Thoracic aorta (tissue), 2 donors: ENCODE results near the gene CCDC74A. TPM values are rescaled to one million over a fixed set of nuclear protein-coding genes. Genes with fewer than 3 reads are reported as not detected.
"Not testable (repeated sequence)": the region's sequence is repeated elsewhere in the genome, so short reads cannot be mapped to it uniquely, and the experiment has no call there.

Experiments
- ATAC-seq: fragments of 150-250 bp; one replicate; pipeline ENCODE4 v1.8.0; 2017; ENCODE audit warnings: low read depth; ENCODE audit not compliant: insufficient number of reproducible peaks, low FRiP score
- DNase-seq: peaks from one replicate; pipeline ENCODE4 v3.0.0-alpha.2; 2020; ENCODE audit warnings: low spot score
- H3K27ac ChIP-seq, 2 donors: fragments of 200-600 bp; sonication (generic); 1 replicate in 1 of 2; 2 replicates in 1 of 2; pipeline ENCODE4 v1.5.1; 2016; ENCODE audit warnings: mild to moderate bottlenecking in 2 of 2, moderate library complexity in 2 of 2
- H3K27me3 ChIP-seq: fragments of 200-600 bp; sonication (generic); replicated peaks from 2 replicates; pipeline ENCODE4 v1.6.0; 2016; ENCODE audit warnings: mild to moderate bottlenecking; ENCODE audit not compliant: insufficient read depth
- H3K36me3 ChIP-seq: fragments of 200-600 bp; sonication (generic); one replicate; pipeline ENCODE4 v1.5.1; 2016
- H3K4me1 ChIP-seq, 2 donors: fragments of 200-600 bp; sonication (generic); 1 replicate in 1 of 2; 2 replicates in 1 of 2; pipeline versions ENCODE4 v1.5.1 to v1.6.0; 2016; ENCODE audit warnings: low read depth in 2 of 2, mild to moderate bottlenecking in 1 of 2; ENCODE audit not compliant: control insufficient read depth in 1 of 2
- H3K4me3 ChIP-seq: fragments of 200-600 bp; sonication (generic); 2 replicates; pipeline ENCODE4 v1.5.1; 2016; ENCODE audit warnings: mild to moderate bottlenecking
- H3K9me3 ChIP-seq: fragments of 200-600 bp; sonication (generic); 2 replicates; pipeline ENCODE4 v1.5.1; 2016
- total RNA-seq, 2 donors: library from RNA; depleted of rRNA; stranded (reverse); fragments of >200 nt; gene quantifications; one replicate each; pipeline versions ENCODE4 v1.1.0 to v1.2.3, GENCODE V29; 2016
- TF ChIP-seq, protein P1 (sequence below): fragments of 200-600 bp; sonication (generic); IDR thresholded peaks from one replicate; pipeline ENCODE4 v1.5.1; 2019; ENCODE audit warnings: antibody characterized with exemption

CCDC74A gene
- total RNA-seq, 2 donors from 2014 or later, result 2.6 to 13.9 TPM

DNA sequence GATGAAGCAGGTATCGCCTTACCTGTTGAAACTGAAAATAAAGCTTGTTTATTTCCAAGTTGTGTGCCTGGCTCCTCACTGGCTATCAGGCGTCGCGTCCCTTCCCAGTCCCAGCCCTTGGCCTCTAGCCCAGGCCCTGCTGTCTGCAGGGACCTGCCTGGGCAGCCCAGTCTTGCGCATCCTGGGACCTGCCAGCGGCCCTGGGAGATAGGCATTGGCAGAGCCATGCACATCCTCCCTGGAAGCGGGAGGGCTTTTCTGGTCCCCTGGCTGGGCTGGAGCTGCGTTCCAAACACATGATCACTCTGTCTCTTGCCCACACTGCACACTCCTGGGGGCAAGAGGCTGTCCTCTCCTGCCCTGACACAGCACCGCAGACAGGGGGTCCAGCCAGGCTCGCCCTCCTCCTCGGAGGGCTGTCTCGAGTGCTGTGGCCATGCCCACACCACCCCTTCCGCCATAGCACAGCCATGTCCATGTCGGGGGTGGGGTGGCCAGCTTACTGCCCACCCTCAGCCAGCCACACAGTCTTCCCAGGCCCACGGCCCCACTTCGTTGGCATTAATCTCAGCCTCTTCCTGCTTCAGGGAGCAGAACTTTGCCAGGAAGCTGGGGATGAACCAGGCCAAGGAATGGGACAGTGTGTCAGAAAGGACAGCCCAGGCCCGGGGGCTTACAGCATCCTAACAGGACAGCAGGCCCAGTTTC, 6.1 kb downstream of the CCDC74A start:
- H3K27me3 ChIP-seq, ATAC-seq, H3K27ac ChIP-seq, H3K4me3 ChIP-seq, H3K4me1 ChIP-seq, DNase-seq, H3K9me3 ChIP-seq, H3K36me3 ChIP-seq: not testable (repeated sequence)

DNA sequence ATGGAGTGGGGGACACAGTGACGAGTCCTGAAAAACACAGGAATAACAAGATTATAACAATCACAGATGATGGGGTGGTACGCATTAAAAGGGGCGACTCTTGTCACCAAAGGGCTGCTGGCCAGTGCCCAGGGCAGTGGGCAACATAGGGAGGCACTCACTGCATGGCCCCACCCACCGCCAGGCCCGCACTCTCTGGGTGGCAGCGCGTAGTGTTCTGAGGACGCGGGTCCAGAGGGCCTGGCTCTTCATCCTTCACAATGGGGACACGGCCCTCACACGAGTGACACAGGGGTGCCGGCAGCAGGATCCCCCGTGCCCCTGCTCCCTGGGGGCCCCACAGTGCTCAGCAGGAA, 6.6 kb downstream of the CCDC74A start:
- not testable (repeated sequence) for DNase-seq, ATAC-seq

DNA sequence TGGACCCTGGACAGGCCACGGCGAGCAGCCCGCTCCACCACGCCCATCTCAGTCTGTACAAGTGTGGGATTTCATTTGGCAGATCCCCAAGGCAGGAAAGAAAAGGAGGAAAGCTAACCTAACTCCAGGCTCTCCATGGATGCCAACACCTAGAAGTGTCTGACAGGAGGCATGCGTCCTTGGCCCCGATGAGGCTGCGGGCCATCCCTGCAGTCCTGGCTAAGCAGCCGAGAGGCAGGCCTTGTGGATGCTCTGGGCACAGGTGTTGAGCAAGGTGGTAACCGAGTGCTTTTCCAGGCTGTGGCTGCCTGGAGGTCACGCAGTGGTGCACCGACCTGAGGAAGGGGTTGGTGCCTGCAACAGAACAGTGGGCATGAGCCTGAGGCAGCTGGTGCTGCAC, 7.3 kb downstream of the CCDC74A start:
- not testable (repeated sequence) for H3K36me3 ChIP-seq, H3K27me3 ChIP-seq, ATAC-seq, H3K4me3 ChIP-seq, H3K4me1 ChIP-seq, DNase-seq, H3K9me3 ChIP-seq, H3K27ac ChIP-seq

More for the DNA sequence above, 6.6 kb downstream of the CCDC74A start:
- H3K4me3 ChIP-seq, H3K36me3 ChIP-seq, H3K27ac ChIP-seq, H3K4me1 ChIP-seq, H3K27me3 ChIP-seq, H3K9me3 ChIP-seq: not testable (repeated sequence)

DNA sequence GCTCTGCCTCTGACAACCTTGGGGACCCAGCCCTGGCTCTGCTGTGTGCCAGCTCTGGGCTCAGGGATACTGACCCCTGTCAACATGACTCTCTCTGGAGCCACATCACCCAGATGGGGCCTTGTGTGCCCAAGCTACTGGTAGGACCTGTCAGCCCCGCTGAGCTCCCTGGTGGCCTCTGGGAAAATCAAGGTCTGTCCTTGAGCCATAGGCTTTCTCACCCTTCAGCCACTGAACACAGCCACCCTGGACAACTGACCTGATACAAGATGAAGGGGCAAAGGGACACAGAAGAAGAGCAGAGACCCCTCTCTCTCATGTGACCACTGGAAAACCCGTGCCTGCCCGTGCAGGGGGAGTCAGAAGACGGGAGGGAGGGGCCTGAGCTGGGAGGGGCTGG, 7.8 kb downstream of the CCDC74A start:
- no peak overlapping the region for H3K27ac ChIP-seq
- no peak for ATAC-seq
- TF ChIP-seq, protein P1, sequence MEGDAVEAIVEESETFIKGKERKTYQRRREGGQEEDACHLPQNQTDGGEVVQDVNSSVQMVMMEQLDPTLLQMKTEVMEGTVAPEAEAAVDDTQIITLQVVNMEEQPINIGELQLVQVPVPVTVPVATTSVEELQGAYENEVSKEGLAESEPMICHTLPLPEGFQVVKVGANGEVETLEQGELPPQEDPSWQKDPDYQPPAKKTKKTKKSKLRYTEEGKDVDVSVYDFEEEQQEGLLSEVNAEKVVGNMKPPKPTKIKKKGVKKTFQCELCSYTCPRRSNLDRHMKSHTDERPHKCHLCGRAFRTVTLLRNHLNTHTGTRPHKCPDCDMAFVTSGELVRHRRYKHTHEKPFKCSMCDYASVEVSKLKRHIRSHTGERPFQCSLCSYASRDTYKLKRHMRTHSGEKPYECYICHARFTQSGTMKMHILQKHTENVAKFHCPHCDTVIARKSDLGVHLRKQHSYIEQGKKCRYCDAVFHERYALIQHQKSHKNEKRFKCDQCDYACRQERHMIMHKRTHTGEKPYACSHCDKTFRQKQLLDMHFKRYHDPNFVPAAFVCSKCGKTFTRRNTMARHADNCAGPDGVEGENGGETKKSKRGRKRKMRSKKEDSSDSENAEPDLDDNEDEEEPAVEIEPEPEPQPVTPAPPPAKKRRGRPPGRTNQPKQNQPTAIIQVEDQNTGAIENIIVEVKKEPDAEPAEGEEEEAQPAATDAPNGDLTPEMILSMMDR, result no peak
- no peaks in the 10 kb centered on the region for H3K9me3 ChIP-seq
- no peak overlapping the region for H3K4me3 ChIP-seq
- DNase-seq, result no peak
- no peaks in the 10 kb centered on the region for H3K4me1 ChIP-seq
- H3K27me3 ChIP-seq, result no peaks in the 10 kb centered on the region
- no peaks in the 10 kb centered on the region for H3K36me3 ChIP-seq

DNA sequence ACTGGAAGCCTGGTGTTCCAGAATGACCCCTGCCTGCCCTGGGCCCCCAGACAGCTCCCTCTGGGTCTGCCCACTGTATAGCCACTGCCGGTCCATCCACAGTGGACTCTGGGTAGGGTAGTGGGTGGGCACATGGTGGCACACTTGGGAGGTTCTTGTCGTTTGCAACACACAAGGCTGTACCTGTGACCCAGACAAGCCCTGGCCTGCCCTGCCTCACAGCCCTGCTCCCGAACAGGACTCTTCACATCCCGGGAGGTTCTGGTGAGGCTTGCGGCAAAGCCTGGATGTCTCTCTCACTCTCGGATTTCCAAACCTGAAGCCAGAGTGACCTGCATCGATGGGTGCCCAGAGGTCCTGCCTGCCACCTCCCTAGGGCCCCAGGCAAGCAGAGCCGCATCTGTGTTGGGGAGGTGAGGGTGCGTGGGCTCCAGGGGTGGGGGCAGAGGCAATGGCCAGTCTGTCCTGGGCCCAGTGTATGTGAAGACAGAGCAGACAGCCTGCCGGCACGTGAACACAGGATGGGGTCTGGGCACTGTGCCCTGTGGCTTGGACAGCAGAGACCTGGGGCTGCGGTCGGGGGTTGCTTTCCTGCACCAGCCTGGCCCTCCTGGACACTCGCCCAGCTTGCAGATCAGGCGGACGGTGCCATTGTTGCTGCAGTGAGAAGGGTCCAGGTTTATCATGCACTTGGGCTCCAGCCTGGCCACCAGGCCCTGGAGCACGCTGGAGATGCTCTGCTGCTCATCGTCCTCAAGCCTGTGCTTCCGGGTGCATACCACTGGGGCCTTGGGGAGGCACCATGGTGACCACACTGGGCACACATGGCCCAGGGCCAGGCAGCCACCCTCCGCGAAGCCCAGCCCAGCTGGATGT, 8.5 kb downstream of the CCDC74A start:
- H3K9me3 ChIP-seq, H3K36me3 ChIP-seq, DNase-seq, H3K27ac ChIP-seq, H3K4me1 ChIP-seq, ATAC-seq, H3K4me3 ChIP-seq, H3K27me3 ChIP-seq: not testable (repeated sequence)

DNA sequence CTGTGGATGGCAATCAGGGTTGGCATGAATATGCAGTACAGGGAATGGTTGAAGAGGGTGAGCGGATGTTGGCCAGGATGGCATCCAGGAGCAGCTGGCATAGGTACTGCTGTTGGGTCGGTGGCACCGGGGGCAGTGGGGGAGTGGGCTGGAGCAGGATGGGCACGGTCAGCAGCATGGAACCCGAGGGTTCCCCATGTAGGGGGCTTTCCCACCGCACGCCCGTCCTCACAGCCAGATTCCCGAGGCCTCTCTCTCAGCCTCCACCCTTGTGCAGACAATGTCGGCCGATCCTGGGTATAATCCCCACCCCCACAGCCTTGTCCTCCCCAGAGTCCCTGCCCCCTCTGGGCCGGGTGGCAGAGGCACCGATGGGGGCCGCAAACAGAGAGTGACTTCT, 9.2 kb downstream of the CCDC74A start:
- not testable (repeated sequence) for ATAC-seq, H3K4me3 ChIP-seq

DNA sequence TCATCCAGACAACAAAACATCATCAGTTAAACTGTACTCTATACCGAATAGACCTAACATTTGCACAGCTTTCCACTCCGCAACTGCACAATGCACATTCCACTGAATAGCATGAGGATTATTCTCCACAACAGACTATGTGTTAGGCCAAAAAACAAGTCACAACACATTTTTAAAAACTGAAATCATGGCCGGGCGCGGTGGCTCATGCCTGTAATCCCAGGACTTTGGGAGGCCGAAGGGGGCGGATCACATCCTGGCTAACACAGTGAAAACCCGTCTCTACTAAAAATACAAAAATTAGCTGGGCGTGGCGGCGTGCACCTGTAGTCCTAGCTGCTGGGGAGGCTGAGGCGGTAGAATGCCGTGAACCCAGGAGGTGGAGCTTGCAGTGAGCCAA, 11.2 kb downstream of the CCDC74A start:
- not testable (repeated sequence) for H3K27ac ChIP-seq, H3K36me3 ChIP-seq, H3K9me3 ChIP-seq, H3K27me3 ChIP-seq, ATAC-seq, H3K4me3 ChIP-seq, H3K4me1 ChIP-seq, DNase-seq

More for the DNA sequence above, 9.2 kb downstream of the CCDC74A start:
- H3K27me3 ChIP-seq, H3K27ac ChIP-seq, H3K36me3 ChIP-seq, DNase-seq, H3K4me1 ChIP-seq, H3K9me3 ChIP-seq: not testable (repeated sequence)
